Astrocyte of the cerebellum (primary cell): ENCODE measurements around the gene GAS7.

ENCODE experiments used
- DNase-seq: peaks from one replicate; pipeline ENCODE4 v3.0.0-alpha.2; 2011; ENCODE audit warnings: low read depth
- H3K4me3 ChIP-seq: 2 replicates; pipeline ENCODE4 v1.5.1; 2011; ENCODE audit warnings: mild to moderate bottlenecking, low read depth, low read length, moderate library complexity
- in situ Hi-C: cut with HindIII; loops from 2 replicates; pipeline ENCODE4 v1.10.0; 2017; ENCODE audit warnings: low sequenced_read_pairs
- TF ChIP-seq, protein P1 (sequence below): IDR thresholded peaks from 2 replicates; pipeline ENCODE4 v1.5.1; 2012; ENCODE audit warnings: low read length, low read depth, moderate library complexity, mild to moderate bottlenecking; ENCODE audit errors: missing control alignments

The GAS7 gene

DNA sequence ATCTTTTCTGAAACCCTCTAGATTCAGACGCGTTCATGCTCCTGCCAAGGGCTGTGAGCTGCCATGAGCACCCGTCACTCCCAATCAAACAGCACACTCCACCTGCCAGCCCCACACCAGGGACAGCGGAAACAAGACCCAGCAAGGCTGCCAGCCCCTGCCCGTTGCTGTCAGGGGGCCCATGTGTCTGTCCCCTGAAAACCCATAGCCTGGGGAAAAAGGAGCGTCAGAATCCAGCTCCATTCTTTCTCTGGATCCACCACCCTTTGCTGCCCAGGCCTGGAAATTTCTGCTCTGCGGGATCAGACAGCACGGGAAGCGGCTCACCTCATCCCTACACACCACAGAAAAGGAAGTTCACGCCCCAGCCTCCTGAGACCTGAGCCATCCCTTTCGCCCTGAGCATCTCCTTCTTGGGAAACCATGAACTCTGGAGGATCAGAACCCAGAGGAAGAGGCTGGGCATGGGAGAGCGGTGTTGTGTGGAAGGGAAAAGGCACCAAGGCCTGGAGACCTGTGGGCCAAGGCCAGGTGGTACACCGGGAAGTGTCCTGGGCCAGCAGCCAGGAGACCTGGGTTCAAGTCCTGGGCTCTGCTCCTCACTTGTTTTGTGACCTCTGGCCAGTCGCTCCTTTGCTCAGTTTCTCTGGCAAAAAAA is 241.8 kb downstream of the GAS7 start:
- TF ChIP-seq, protein P1, sequence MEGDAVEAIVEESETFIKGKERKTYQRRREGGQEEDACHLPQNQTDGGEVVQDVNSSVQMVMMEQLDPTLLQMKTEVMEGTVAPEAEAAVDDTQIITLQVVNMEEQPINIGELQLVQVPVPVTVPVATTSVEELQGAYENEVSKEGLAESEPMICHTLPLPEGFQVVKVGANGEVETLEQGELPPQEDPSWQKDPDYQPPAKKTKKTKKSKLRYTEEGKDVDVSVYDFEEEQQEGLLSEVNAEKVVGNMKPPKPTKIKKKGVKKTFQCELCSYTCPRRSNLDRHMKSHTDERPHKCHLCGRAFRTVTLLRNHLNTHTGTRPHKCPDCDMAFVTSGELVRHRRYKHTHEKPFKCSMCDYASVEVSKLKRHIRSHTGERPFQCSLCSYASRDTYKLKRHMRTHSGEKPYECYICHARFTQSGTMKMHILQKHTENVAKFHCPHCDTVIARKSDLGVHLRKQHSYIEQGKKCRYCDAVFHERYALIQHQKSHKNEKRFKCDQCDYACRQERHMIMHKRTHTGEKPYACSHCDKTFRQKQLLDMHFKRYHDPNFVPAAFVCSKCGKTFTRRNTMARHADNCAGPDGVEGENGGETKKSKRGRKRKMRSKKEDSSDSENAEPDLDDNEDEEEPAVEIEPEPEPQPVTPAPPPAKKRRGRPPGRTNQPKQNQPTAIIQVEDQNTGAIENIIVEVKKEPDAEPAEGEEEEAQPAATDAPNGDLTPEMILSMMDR = no peak
- DNase-seq = no peak
- no peak overlapping the region for H3K4me3 ChIP-seq
- in situ Hi-C loops = no loop called here

DNA sequence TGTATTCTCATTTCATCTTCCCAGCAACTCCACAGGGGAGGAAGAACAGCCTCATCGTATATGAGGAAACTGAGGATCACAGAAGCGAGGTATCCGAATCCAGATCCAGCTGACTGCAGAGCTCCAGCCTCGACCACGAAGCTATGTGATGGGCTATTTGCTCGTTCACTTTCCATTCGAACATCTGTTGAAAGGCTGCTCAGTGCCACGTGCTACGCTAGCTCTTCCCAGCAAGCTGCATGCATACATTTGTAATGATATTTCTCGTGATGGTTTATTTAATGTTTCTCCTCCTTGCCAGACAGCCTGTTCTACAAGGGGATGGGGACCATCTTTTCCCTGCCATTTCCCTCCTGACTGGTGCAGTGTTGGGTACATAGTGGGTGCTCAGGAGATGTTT is 244.9 kb downstream of the GAS7 start:
- DNase-seq = no peak
- in situ Hi-C loops = no loop called here
- TF ChIP-seq, protein P1 = no peak
- H3K4me3 ChIP-seq = no peak overlapping the region

DNA sequence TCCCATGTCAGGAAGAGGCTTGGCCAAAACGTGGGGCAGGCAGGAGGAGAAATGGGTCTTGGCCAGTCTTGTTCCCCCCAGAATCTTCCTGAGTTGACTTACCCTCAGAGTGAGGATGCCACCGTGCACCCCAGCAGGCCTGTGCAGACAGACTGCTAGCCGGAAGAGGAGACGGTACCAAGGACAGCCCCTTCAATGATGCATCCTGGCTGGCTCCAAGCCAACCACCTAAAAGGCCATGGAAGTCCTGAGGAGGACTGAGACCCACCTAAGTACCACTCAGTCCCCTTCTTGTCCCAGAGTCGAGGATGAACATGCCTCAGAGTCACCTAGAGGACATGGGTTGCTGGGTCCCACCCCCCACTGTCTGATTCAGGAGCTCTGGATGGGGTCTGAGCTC is 246.6 kb downstream of the GAS7 start:
- DNase-seq = no peak
- no peak overlapping the region for H3K4me3 ChIP-seq
- TF ChIP-seq, protein P1 = no peak
- in situ Hi-C loops = no loop called here

DNA sequence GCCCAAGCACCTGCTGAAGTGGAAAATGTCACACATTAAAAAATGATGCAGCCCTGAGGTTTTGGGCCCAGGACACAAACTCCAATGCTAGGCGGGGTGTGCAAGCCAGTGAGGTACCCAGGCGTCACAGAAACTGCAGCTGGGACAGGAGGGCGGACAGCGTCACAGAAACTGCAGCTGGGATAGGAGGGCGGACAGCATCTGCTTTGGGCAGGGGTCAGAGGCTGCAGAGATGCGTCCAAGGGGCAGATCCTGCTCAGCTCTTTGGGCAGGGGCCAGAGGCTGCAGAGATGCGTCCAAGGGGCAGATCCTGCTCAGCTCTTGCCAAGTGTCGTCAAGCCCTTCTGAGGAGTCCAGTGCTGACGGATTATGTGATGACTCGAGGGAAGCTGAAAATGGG is 249.5 kb downstream of the GAS7 start:
- no peak for DNase-seq
- in situ Hi-C loops = no loop called here
- no peak overlapping the region for H3K4me3 ChIP-seq
- TF ChIP-seq, protein P1 = no peak

DNA sequence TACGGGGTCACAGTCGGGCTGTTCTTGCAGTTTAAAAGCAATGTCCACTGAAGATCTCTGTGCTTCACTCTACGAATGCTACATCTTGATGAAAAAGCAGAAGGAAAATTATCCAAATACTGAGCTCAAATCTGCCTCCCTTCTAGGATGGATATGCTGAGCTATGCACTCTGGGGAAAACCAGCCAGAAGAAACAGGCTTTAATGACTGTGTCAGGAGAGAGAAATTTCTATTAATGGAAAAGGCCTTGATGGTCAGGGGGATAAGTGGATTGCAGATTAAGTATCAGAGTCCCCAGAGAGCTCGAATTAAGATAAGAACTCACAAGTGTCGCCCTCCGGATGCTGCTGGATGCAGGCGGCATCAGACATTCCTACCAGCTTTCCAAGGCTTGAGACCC is 253.7 kb downstream of the GAS7 start:
- TF ChIP-seq, protein P1 = no peak
- in situ Hi-C loops = no loop called here
- no peak for DNase-seq
- H3K4me3 ChIP-seq = no peak overlapping the region

DNA sequence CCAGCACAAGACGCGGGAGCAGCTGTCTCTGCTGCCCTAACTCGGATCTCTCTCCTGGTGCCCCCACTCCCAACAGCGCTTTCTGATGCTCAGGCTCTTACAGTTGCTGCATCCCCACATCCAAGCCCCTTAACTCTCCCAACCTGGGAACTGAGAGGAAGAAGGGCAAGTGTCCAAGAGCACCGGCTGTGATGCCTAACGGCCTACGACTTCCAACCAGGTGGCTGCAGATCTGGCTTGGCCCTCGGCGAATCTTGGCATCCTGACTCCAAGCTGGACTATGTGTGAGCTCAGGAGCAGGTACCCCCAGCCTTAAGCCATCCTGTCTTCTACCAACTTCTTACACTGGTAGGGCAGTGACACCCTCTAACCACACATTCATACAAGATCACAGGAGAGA is 255.1 kb downstream of the GAS7 start:
- DNase-seq = no peak
- in situ Hi-C loops = no loop called here
- TF ChIP-seq, protein P1 = no peak
- no peak overlapping the region for H3K4me3 ChIP-seq
